ENCODE data around the gene TAS2R20. TPM values are rescaled to one million over a fixed set of nuclear protein-coding genes. Genes with fewer than 3 reads are reported as not detected.

TAS2R20 gene
- total and polyA plus RNA-seq, 2 of the 8 experiments (the other 6 are each of a cell fraction or from before 2014, with no cell fraction given): 0.57 to 0.71 TPM

GRCh38 chr12:11039171-11039570, 41.1 kb upstream of the TAS2R20 start:
- Histone ChIP-seq H2BK20ac (ENCODE audit: low read length) (no peak overlapping the region), H3K23me2 (ENCODE audit: low read depth, low read length) (no peaks in the 10 kb centered on the region), H3K4ac (replicated peaks; ENCODE audit: insufficient read length, low read depth, low read length) (no peak overlapping the region), H3K56ac (replicated peaks; ENCODE audit: insufficient read length, low read depth, low read length) (no peak overlapping the region), H3K27me3 (replicated peaks in 1 of 4; ENCODE audit: control insufficient read depth in 3 of 4, extremely low read depth in 1 of 4, insufficient read depth in 3 of 4, low read length in 3 of 4) (no peaks in the 10 kb centered on the region), H3K23ac (ENCODE audit: insufficient read length) (no peak overlapping the region), H3K4me3 (ENCODE audit: extremely low read depth in 1 of 4, insufficient read depth in 2 of 4, low read depth in 3 of 4, low read length in 4 of 4) (no peak overlapping the region), H3K27ac (ENCODE audit: low read depth, low read length) (no peak overlapping the region), H3K79me2 (ENCODE audit: control insufficient read depth in 1 of 2, insufficient read depth in 2 of 2, low read length in 2 of 2) (no peaks in the 10 kb centered on the region; a peak in 2 of 4 replicates), H4K20me1 (replicated peaks in 1 of 2; ENCODE audit: control insufficient read depth in 1 of 2, insufficient read depth in 2 of 2, low read length in 2 of 2) (no peaks in the 10 kb centered on the region), H2BK12ac (ENCODE audit: low read depth, low read length) (no peak overlapping the region), H3K4me1 (replicated peaks in 1 of 4; ENCODE audit: control insufficient read depth in 3 of 4, insufficient read depth in 4 of 4, low read length in 3 of 4) (no peaks in the 10 kb centered on the region), H3K36me3 (ENCODE audit: control insufficient read depth in 2 of 4, insufficient read depth in 4 of 4, low read length in 3 of 4) (no peaks in the 10 kb centered on the region; a peak in 1 of 8 replicates), H2BK15ac (ENCODE audit: low read length) (no peak overlapping the region), H4K5ac (ENCODE audit: insufficient read length, low read depth, low read length) (no peak overlapping the region), H3K4me2 (ENCODE audit: insufficient read depth in 1 of 2, low read depth in 2 of 2, low read length in 2 of 2) (no peak overlapping the region), H3K18ac (ENCODE audit: extremely low read depth, low read length) (no peak overlapping the region), H4K91ac (replicated peaks; ENCODE audit: insufficient read length, low read length) (no peak overlapping the region), H3K9me3 (ENCODE audit: insufficient read depth in 2 of 2, low read depth in 1 of 2, low read length in 1 of 2) (no peaks in the 10 kb centered on the region), H2AK5ac (ENCODE audit: low read depth, low read length) (no peak overlapping the region), H2BK5ac (ENCODE audit: low read depth, low read length) (no peak overlapping the region), H3K79me1 (ENCODE audit: low read depth, low read length) (no peaks in the 10 kb centered on the region; the same call in 1 of the 2 replicates), H3K14ac (ENCODE audit: insufficient read length) (no peak overlapping the region), H2AFZ (ENCODE audit: low read length) (no peak overlapping the region), H3K9ac (replicated peaks in 1 of 4; ENCODE audit: extremely low read depth in 1 of 4, low read depth in 3 of 4, low read length in 3 of 4) (no peak overlapping the region), H2BK120ac (replicated peaks; ENCODE audit: low read depth, low read length) (no peak overlapping the region), H4K8ac (ENCODE audit: extremely low read depth, insufficient read depth, low read length) (no peak overlapping the region)
- POLR2A ChIA-PET (ENCODE audit: partially characterized antibody): no interaction called here
- 67% methylated on average over 3 of the region's 3 CpGs; no CpG with 5 or more reads in 1 of the 2 experiments for WGBS, 2 experiments (ENCODE audit: extremely low coverage in 1 of 2, insufficient coverage in 1 of 2, insufficient read length in 1 of 2, insufficient replicate concordance in 2 of 2, low coverage in 1 of 2, low lambda C conversion rate in 2 of 2, missing lambda C conversion rate in 1 of 2)
- CTCF ChIA-PET (ENCODE audit: partially characterized antibody): interaction anchor here (0.9 to 2.5 kb wide), 2 partner anchors 13 to 883 kb away, joined by 3 to 8 read pairs; no protein-coding TSS in a partner anchor
- no peak for DNase-seq (ENCODE audit: low read depth in 1 of 2, low spot score in 2 of 2)
- no peak for FAIRE-seq
- TF ChIP-seq JUN (IDR thresholded peaks at IDR 0.05; ENCODE audit: low read depth, low read length): no peak
- TF ChIP-seq KDM1A (IDR thresholded peaks at IDR 0.05; ENCODE audit: borderline replicate concordance, low read length): no peak
- TF ChIP-seq TBP (IDR thresholded peaks at IDR 0.05; ENCODE audit: low read depth, low read length): no peak
- TF ChIP-seq TEAD4 (IDR thresholded peaks at IDR 0.05; ENCODE audit: low read depth, low read length): no peak
- no peak for TF ChIP-seq YY1 (IDR thresholded peaks at IDR 0.05; ENCODE audit: low read depth, low read length)
- no peak for TF ChIP-seq CEBPB (IDR thresholded peaks at IDR 0.05; ENCODE audit: low read depth, low read length)

Data from H1 (cell line).